ENCODE data around the gene ZPBP. TPM values are rescaled to one million over a fixed set of nuclear protein-coding genes. Genes with fewer than 3 reads are reported as not detected.

Gene ZPBP
- total RNA-seq, 1 donor from 2014 or later: not detected

DNA sequence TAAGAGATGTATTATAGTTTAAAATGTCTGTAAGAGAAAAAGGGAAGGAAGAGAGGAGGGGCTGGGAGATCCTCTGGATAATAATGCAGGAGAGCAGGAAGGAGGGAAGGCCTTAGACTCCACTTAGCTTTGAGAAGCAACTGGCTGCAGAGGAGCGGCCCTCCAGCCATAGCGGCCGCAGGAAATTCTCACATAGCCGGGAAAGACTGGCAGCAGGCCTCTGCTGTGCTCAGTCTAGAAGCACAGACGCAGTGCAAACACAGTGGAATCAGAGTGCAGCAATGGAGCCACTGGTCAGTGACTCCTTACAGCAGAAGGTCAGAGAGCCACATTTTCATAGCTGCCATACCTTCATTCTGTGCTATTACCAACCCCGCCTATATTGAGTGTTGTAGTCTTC, 166.3 kb downstream of the ZPBP start:
- no peaks in the 10 kb centered on the region for H3K36me3 ChIP-seq
- ATAC-seq: no peak
- no peaks in the 10 kb centered on the region for H3K4me1 ChIP-seq
- H3K27ac ChIP-seq: no peak overlapping the region
- no peak for DNase-seq
- peaks cover 2% of the 10 kb centered on the region for H3K9me3 ChIP-seq
- H3K4me3 ChIP-seq: no peak overlapping the region
- H3K27me3 ChIP-seq: no peaks in the 10 kb centered on the region
- TF ChIP-seq, protein P1, sequence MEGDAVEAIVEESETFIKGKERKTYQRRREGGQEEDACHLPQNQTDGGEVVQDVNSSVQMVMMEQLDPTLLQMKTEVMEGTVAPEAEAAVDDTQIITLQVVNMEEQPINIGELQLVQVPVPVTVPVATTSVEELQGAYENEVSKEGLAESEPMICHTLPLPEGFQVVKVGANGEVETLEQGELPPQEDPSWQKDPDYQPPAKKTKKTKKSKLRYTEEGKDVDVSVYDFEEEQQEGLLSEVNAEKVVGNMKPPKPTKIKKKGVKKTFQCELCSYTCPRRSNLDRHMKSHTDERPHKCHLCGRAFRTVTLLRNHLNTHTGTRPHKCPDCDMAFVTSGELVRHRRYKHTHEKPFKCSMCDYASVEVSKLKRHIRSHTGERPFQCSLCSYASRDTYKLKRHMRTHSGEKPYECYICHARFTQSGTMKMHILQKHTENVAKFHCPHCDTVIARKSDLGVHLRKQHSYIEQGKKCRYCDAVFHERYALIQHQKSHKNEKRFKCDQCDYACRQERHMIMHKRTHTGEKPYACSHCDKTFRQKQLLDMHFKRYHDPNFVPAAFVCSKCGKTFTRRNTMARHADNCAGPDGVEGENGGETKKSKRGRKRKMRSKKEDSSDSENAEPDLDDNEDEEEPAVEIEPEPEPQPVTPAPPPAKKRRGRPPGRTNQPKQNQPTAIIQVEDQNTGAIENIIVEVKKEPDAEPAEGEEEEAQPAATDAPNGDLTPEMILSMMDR (IDR thresholded peaks at IDR 0.05): no peak
- intact Hi-C loops (cut with DNase I): no loop called here

DNA sequence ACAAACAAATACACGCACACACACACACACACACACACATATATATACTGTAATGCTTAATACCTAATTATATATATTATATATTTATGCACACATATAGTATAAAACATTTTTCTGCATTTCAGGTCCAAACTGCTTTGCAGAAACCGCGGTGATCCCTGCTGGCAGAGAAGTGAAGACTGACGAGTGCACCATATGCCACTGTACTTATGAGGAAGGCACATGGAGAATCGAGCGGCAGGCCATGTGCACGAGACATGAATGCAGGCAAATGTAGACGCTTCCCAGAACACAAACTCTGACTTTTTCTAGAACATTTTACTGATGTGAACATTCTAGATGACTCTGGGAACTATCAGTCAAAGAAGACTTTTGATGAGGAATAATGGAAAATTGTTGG, 181.1 kb downstream of the ZPBP start:
- Histone ChIP-seq H3K4me3 (no peak overlapping the region), H3K36me3 (no peaks in the 10 kb centered on the region), H3K27ac (no peak overlapping the region), H3K4me1 (no peaks in the 10 kb centered on the region), H3K9me3 (no peaks in the 10 kb centered on the region), H3K27me3 (no peaks in the 10 kb centered on the region)
- DNase-seq (no peak), ATAC-seq (no peak)
- intact Hi-C loops (cut with DNase I): no loop called here
- TF ChIP-seq, protein P1 (IDR thresholded peaks at IDR 0.05): no peak

DNA sequence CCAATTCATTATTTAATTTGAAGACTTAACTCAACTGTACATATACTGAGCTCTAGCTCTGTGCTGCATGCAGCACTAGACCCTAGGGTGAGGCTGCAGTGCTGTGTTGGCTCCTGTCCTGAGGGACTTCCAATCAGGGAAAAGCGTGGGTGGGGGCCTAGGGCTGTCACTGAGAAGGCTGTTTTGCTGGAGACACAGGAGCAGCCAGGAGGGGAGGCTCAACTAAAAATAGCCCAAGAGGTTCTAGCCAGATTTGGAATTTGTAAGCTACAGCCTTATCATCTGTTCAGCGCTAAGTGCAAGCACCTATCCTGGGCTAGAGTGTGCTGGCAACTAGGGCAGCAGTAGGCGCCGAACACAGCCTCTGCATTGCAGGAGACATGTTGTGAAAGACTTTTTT, 198.5 kb downstream of the ZPBP start:
- DNase-seq: no peak
- Histone ChIP-seq H3K36me3 (no peaks in the 10 kb centered on the region), H3K27ac (no peak overlapping the region), H3K9me3 (no peaks in the 10 kb centered on the region), H3K4me3 (no peak overlapping the region), H3K27me3 (no peaks in the 10 kb centered on the region), H3K4me1 (no peaks in the 10 kb centered on the region)
- TF ChIP-seq, protein P1 (IDR thresholded peaks at IDR 0.05): no peak
- ATAC-seq: no peak
- intact Hi-C loops (cut with DNase I): no loop called here

DNA sequence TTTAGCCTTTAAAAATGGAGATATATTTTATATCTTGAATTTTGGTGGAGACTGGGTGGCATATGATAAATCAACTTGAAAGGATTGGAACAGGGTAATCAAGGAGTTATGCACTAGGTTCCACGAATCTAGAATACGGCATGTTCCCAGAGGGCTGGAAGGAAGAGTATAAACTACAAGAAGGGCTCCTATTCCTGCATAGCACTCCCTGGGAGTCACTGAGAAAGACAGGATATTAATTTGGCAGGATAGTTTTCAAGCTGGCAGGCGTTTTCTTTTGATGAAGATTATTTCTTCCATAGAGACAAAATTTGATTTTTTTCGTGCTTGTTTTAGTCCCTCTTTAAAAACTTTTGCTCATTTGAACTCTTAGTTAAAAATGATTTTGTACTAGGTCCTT, 199.9 kb downstream of the ZPBP start:
- H3K4me3 ChIP-seq: no peak overlapping the region
- H3K36me3 ChIP-seq: no peaks in the 10 kb centered on the region
- DNase-seq (no peak), ATAC-seq (no peak)
- no peaks in the 10 kb centered on the region for H3K9me3 ChIP-seq
- no peaks in the 10 kb centered on the region for H3K4me1 ChIP-seq
- intact Hi-C loops (cut with DNase I): no loop called here
- TF ChIP-seq, protein P1 (IDR thresholded peaks at IDR 0.05): no peak
- no peaks in the 10 kb centered on the region for H3K27me3 ChIP-seq
- no peak overlapping the region for H3K27ac ChIP-seq

DNA sequence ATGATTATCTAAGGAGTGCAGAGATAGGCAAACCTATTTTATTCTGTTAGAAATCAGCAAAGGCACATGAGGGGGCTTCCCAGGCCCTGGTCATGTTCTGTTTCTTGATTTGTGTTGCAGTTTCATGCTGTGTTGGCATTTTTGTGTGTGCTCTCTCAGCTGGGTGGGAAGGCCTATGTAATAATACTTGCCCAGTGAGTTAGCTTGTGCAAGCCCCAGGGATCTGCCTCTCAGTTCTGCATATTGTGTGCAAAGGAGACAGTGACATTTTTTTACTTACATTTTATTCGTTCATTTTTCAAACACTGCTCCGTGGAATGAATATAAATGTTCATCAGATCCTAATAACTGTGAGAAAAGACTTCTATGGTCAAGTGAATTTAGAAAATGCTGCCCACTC, 200.6 kb downstream of the ZPBP start:
- Histone ChIP-seq H3K36me3 (no peaks in the 10 kb centered on the region), H3K4me1 (no peaks in the 10 kb centered on the region), H3K27me3 (no peaks in the 10 kb centered on the region), H3K4me3 (no peak overlapping the region), H3K27ac (no peak overlapping the region), H3K9me3 (no peaks in the 10 kb centered on the region)
- intact Hi-C loops (cut with DNase I): no loop called here
- ATAC-seq (no peak), DNase-seq (no peak)
- TF ChIP-seq, protein P1 (IDR thresholded peaks at IDR 0.05): no peak

Other genes starting within 250 kb of the ZPBP start
- gene IKZF1, start 211.5 kb upstream of the ZPBP start, total RNA-seq: 41.4 TPM

Data from upper lobe of right lung (tissue), 1 donor.